Middle frontal gyrus (tissue), 1 donor: Measurements from ENCODE around the gene AOC3.

Experiments
- DNase-seq: peaks from one replicate; pipeline ENCODE4 v3.0.0-alpha.2; 2015; ENCODE audit warnings: low spot score; ENCODE audit errors: extremely low spot score

AOC3 gene

DNA sequence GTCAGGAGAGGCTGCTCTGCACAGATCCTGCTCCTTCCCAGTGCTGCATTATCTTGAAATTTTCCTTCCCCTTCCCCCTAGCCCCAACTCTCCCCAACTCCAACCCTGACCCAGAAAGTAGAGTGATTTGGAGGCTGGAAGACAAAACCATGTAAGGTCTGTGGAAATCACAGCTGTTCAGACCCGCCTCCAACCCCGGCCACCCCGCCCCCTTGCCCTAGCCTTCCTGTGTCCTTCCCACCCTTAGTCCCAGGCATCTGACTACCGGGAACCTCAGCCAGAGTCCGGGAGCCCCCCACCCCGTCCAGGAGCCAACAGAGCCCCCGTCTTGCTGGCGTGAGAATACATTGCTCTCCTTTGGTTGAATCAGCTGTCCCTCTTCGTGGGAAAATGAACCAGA, at the start of gene AOC3:
TSS of gene AOC3 (plus strand) at position 246 of the 400 bp plus-strand sequence. CDS start at position 391, 145 bp downstream.
- DNase-seq, result no peak

DNA sequence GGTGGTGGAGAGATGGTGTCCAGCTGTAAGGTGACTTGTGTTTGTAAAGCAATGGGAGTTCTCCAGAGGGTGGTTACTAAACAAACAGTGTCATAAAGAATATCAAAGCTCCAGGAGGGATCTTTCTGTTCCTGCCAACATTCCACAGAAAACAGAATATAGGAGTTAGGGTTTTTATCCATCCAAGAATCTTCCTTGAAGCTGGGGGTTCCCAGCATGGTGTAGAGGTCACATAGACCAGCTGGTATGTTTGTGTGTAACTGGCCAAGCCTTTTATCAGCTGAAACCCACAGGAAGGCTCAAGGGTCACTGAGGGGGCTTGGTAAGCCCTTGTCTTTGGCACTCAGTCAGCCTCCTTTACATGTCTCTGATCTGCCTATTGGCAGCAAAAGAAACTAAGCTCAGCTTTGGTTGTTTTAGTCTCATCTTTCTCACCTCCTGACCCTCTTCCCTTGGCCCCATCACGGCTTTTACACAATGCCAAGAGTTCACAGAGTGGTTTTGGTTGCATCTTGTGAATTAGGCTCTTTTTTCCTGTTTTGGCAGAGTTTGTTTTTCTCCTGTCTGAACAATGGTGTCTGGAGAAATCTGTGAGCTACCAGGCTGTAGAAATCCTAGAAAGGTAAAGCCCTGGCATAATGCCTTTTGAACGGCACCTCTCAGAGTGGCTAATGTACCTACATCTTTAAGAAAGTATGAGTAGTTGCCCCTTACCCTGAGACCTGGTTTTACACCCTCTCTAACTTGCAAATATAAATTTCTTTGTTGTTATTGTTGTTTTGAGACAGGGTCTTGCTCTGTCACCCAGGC, 47.7 kb upstream of the AOC3 start:
- no peak for DNase-seq

DNA sequence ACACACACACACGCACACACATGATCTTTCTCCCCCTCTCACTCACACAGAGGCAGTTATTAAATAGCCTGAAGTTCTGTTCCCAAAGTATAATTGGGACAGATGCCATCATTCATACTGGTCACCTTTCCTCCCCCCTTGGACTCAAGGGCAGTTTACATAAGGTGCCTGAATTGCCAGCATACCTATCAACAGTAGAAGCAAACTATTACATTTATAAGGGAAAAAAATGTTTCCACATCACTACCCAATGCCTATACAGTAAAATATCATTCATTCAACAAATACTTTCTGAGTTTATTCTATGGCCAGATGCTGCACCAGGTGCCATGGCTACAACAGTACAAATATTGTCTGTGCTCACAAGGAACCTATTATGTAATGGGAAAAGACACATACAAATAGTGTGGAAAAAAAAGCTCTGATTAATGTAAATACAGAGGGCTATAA, 46.1 kb upstream of the AOC3 start:
- no peak for DNase-seq

DNA sequence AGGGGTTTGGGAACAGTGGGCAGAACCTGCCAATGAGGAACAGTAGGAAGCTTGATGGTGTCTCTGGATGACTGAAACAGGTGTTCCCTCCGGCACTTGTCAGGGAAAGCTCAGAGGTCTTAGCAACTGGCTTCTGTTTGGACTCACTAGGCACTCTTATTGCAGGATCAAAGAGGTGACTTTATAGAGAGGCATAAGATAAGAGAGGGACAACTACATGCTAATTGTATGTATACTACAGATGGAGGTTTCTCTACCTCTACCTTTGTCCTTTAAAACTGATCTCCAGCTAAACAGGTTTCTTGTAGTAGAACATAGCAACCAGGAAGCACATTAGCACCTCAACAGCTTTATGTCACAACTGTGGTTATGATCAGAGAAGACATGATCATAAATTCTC, 44.8 kb upstream of the AOC3 start:
- DNase-seq, result no peak

DNA sequence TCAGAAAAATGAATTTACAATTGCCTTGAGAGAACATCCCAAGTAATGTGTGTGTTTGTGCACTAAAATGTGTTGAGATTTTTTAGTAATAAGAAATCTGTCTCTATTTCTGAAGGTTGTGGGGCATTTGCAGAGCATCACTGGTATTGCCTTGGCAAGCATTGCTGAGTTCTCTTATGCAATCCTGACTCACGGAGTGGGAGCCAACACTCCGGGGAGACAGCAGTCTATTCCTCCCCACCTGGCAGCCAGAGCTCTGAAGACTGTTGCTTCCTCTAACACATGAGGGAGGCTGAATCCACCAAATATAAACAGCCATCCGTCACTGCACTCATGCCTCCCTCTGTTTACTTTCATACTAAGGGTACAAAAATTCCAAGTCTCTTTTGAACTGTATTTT, 41.7 kb upstream of the AOC3 start:
- peak; percentile 31 for DNase-seq

DNA sequence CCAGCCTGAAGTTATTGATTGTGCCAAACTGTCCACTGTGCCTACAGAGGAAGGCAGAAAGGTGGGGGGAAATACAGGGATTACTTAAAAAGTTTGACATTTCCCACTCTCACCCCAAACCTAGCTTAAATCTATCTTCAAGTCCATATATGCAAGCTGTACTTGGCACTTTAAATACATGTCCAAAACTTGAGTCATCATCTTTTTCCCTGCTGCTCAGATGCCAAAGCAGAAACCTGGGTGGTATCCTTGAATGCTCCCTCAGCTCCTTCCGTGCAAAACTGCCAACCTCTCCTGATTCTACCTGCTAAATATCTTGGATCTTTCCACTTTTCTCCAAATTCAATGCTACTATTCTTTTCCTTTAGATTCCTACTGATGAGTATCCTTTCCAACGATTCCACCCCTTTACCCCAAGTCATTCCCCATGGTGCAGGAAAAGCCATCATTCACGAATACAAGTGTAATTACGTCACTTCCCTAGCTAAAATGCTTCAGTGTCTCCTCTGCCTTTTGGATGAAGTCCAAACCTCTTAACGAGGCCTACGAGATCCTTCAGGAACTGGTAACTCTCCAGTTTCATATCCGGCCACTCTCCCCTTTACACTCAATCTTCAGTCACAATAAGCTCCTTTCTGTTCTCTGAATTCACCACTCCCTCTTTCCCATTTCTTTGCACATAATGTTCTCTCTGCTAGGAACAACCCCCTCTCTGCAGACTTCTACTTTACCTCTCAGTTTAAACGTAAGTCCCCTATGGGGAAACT, 36.2 kb upstream of the AOC3 start:
- DNase-seq, result no peak

- no peak for DNase-seq
These were observed 33.1 kb upstream of the AOC3 start for GRCh38 chr17:42817866-42818265.

GRCh38 chr17:42818379-42818778, 32.6 kb upstream of the AOC3 start:
- DNase-seq, result no peak

DNA sequence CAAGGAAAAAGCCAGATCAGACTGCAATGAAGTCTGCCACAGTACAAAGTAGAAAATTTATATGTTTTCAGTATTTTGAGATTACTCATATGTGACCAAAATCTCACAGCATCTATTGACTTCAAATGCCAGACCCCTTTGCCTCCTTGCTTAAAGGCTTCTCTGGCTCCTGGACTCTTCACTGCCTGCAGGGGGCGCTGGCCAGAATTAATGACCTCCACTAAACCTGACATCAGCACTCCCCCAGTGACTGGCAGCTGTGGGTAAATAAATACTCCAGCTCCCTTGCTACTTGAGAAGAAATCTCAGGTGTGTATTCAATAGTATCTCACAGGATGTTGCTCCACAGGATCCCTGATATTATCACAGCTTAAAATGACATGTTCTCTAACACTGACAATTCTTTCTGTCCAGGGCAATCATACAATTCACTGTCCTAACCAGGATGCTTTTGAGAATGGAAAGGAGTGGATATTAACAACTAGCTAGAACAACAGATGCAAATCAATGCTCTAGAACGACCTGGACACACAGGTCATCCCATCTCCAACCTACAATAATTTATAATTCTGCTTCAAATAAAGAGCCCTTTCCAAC, 31.0 kb upstream of the AOC3 start:
- no peak for DNase-seq

DNA sequence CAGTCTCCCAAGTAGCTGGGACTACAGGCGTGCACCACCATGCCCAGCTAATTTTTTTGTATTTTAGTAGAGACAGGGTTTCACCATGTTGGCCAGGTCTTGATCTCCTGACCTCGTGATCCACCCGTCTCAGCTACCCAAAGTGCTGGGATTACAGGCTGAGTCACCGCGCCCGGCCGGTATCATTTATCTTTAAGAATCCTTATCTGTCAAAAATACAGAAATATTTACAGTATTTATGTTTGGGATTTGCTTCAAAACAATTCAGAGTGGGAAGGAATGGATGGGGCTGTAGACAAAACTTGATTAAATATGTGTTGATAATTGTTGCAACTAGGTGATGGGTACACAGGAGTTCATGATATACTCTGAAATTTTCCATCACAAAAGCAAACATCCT, 29.8 kb upstream of the AOC3 start:
- DNase-seq, result no peak

DNA sequence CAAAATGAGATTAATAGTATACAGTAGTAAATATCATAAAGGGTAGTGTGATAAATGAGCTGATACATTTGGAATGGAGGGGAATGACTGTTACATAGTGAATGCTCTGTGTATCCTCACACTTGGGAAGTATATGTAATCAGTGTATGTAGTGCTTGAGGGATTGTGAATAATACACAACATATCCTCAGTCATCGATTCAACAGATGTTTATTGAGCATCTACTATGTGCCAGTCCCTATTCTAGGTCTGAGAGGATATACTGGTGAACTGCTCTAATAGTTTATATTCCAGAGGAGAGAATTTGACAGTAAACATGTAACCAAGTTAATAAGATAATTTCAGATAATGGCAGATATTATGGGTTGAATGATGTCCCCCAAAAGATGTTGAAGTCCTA, 23.5 kb upstream of the AOC3 start:
- DNase-seq, result no peak

GRCh38 chr17:42830971-42831370, 20.0 kb upstream of the AOC3 start:
- no peak for DNase-seq

DNA sequence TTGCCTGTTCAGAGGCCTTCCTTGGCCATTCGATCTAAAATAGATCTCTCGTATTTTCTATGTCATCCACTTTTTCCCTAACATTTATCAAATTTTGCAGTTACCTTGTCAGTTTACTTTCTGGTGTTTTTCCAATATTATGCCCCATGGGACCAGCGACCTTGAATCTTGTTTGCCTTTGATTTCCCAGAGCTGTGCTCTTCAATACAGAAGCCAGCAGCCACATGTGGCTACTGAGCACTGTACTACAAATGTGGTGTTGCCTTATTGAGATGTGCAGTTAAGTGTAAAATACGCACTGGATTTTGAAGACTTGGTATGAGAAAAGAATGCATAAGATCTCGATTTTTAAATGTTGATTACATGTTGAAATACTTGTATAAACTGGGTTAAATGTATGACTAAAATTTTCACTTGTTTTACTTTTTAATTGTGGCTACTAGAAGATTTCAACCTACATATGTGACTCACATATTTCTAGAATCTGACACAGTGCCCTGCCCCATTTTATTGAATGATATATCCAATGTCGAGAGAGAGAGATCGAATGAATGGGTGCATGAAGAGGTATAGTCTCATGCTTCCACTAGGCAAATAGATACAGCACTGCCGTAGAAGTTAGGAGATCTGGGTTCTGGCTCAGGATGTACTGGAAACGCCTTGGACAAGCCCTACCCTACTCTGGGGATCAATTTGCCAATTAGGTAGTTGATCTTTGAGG, 18.6 kb upstream of the AOC3 start:
- no peak for DNase-seq

- peak; percentile 84 for DNase-seq
These were observed 17.8 kb upstream of the AOC3 start, which contains the start of gene PSME3 for GRCh38 chr17:42832934-42833766. TSS of gene PSME3 (plus strand) at chr17:42833397. CDS start at chr17:42833632, 235 bp downstream.

- DNase-seq, result no peak
These were observed 17.1 kb upstream of the AOC3 start for GRCh38 chr17:42833767-42834422.

- DNase-seq, result no peak
These were observed 15.3 kb upstream of the AOC3 start for GRCh38 chr17:42835732-42836131.

DNA sequence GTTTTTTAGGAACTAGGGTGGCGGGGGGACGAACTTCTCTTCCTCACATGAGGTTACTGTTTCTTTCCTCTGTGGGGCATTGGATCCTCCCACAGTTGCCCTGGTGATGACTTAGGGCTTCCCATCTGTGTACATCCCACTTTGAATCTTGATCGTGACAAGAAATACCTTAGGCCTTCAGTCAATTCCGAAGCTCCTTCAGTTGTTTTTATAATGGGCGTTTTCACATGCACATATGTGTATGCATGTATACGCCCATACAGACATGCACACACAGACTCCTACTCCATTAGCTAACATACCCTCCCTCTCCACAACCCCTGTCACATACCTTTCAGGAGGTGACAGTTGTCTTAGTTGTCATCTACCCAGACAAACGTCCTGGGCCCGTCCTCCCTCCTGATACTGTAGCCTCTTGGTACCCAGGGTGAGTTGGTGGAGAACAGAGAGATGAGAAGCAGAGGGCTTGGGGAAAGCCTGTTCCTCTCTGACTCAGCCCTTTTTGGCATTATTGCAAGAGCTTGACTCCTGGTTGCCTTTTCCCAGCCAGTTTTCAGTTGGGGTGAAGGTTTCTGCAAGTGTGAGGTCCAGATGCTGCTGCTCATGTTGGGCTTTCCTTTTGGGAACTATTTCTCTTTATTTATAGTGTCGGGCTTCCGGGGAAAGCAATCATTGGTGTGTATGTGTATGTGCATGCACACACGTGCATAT, 8.9 kb upstream of the AOC3 start:
- DNase-seq, result no peak

DNA sequence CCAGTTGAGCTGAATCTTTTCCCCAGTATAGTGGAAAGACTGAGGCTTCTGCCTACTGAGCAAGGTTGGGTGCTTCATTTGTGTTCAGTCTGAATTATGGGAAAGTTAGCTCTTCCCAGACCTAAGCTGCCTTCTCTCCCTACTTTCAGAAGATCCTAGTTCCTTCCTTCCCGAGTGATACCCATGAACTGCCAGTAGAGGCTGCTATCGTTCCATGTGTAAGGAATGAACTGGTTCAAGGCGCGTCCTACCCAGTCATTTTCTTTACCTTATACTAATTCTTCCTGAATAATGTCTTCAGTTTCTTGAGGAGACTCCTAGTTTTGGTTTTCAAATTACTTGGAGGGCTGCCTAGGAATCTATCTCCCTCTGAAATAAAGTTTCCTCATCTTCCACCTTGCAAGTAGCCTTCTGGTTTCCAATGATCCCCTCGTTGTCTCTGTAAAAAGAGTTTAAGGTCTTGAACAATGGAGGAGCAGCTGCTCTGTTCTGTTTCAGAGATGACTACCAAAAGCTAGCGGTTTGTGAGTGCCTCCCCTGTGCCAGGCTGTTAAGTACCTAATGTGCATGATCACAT, 7.6 kb upstream of the AOC3 start:
- DNase-seq, result peak; percentile 44

DNA sequence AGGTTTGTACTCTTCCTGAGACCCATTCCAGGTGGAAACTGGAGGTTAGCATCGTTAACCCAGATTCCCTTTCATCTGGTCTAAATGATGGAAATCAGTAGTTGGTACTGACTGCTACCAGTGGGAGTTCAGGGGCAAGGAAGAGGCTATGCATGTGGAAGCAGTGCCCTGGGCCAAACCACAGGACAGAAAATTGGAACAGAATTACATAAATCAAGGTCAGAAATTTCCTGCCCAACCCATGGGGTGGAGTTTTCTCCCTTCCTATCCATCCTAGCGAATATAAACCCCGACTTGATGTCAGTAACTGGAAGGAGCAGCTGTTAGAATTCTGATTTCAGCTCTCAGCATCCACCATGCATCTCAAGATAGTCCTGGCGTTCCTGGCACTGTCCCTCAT, 6.7 kb upstream of the AOC3 start, which contains the start of gene AOC2:
TSS of gene AOC2 (plus strand) at position 310 of the 400 bp plus-strand sequence. CDS start at position 357, 47 bp downstream.
- no peak for DNase-seq
